Chondrocyte (in vitro differentiated cells): ENCODE results near the gene COL4A3. TPM values are rescaled to one million over a fixed set of nuclear protein-coding genes. Genes with fewer than 3 reads are reported as not detected.
A peak's percentile ranks its signal among the peaks of the same experiment; 100 is the strongest.

Source experiments
- DNase-seq: peaks from one replicate; pipeline ENCODE4 v3.0.0; 2021; ENCODE audit warnings: mixed read lengths, low spot score
- H3K27ac Mint-ChIP-seq: one replicate; pipeline ENCODE4 v1.8.0; 2021; ENCODE audit warnings: mild to moderate bottlenecking, moderate library complexity, mixed read lengths; ENCODE audit not compliant: unreplicated experiment
- H3K27me3 Mint-ChIP-seq: 2 replicates; pipeline ENCODE4 v1.8.0; 2021; ENCODE audit warnings: low read depth, mixed read lengths
- H3K36me3 Mint-ChIP-seq: 2 replicates; pipeline ENCODE4 v1.8.0; 2021; ENCODE audit warnings: low read depth, mixed read lengths
- H3K4me1 Mint-ChIP-seq: 2 replicates; pipeline ENCODE4 v1.8.0; 2021; ENCODE audit warnings: low read depth, mild to moderate bottlenecking, mixed read lengths
- H3K4me3 Mint-ChIP-seq: one replicate; pipeline ENCODE4 v1.8.0; 2021; ENCODE audit warnings: mild to moderate bottlenecking, moderate library complexity, mixed read lengths; ENCODE audit not compliant: unreplicated experiment
- H3K9me3 Mint-ChIP-seq: 2 replicates; pipeline ENCODE4 v1.8.0; 2021; ENCODE audit warnings: low read depth, mixed read lengths
- total RNA-seq: library from RNA; stranded (reverse); gene quantifications from 3 replicates; pipeline ENCODE4 v1.2.1, GENCODE V29; 2021
- TF ChIP-seq, protein P1 (sequence below): fragments of 200-600 bp; sonication (generic); IDR thresholded peaks from 2 replicates; pipeline ENCODE4 v1.5.0; 2021; ENCODE audit warnings: antibody characterized with exemption, mild to moderate bottlenecking, moderate library complexity

The COL4A3 gene
- total RNA-seq, 1 donor from 2014 or later, result 1.2 TPM

GRCh38 chr2:227182765-227183164 is 18.3 kb downstream of the COL4A3 start:
- H3K27me3 Mint-ChIP-seq, result no peaks in the 10 kb centered on the region
- H3K27ac Mint-ChIP-seq, result no peak overlapping the region
- H3K4me1 Mint-ChIP-seq, result peaks cover 24% of the 10 kb centered on the region
- H3K4me3 Mint-ChIP-seq, result no peak overlapping the region
- H3K9me3 Mint-ChIP-seq, result peaks cover 2% of the 10 kb centered on the region
- DNase-seq, result no peak
- TF ChIP-seq, protein P1, sequence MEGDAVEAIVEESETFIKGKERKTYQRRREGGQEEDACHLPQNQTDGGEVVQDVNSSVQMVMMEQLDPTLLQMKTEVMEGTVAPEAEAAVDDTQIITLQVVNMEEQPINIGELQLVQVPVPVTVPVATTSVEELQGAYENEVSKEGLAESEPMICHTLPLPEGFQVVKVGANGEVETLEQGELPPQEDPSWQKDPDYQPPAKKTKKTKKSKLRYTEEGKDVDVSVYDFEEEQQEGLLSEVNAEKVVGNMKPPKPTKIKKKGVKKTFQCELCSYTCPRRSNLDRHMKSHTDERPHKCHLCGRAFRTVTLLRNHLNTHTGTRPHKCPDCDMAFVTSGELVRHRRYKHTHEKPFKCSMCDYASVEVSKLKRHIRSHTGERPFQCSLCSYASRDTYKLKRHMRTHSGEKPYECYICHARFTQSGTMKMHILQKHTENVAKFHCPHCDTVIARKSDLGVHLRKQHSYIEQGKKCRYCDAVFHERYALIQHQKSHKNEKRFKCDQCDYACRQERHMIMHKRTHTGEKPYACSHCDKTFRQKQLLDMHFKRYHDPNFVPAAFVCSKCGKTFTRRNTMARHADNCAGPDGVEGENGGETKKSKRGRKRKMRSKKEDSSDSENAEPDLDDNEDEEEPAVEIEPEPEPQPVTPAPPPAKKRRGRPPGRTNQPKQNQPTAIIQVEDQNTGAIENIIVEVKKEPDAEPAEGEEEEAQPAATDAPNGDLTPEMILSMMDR, result no peak
- no peaks in the 10 kb centered on the region for H3K36me3 Mint-ChIP-seq

GRCh38 chr2:227183657-227184367 is 19.4 kb downstream of the COL4A3 start:
- no peaks in the 10 kb centered on the region for H3K36me3 Mint-ChIP-seq
- TF ChIP-seq, protein P1, result no peak
- H3K4me3 Mint-ChIP-seq, result no peak overlapping the region
- peaks cover 35% of the 10 kb centered on the region for H3K4me1 Mint-ChIP-seq
- peaks cover 2% of the 10 kb centered on the region for H3K9me3 Mint-ChIP-seq
- no peak for DNase-seq
- H3K27ac Mint-ChIP-seq, result no peak overlapping the region
- H3K27me3 Mint-ChIP-seq, result no peaks in the 10 kb centered on the region

GRCh38 chr2:227185615-227186232 is 21.3 kb downstream of the COL4A3 start:
- TF ChIP-seq, protein P1, result no peak
- Mint-ChIP-seq H3K36me3 (no peaks in the 10 kb centered on the region), H3K9me3 (peaks cover 2% of the 10 kb centered on the region), H3K27ac (no peak overlapping the region), H3K27me3 (no peaks in the 10 kb centered on the region), H3K4me3 (no peak overlapping the region), H3K4me1 (peaks cover 37% of the 10 kb centered on the region)
- no peak for DNase-seq

- peaks cover 39% of the 10 kb centered on the region for H3K4me1 Mint-ChIP-seq
- no peaks in the 10 kb centered on the region for H3K27me3 Mint-ChIP-seq
- H3K4me3 Mint-ChIP-seq, result no peak overlapping the region
- no peak overlapping the region for H3K27ac Mint-ChIP-seq
- TF ChIP-seq, protein P1, result no peak
- H3K9me3 Mint-ChIP-seq, result peaks cover 2% of the 10 kb centered on the region
- no peaks in the 10 kb centered on the region for H3K36me3 Mint-ChIP-seq
- DNase-seq, result no peak
These were observed 22.3 kb downstream of the COL4A3 start for GRCh38 chr2:227186751-227187150.

GRCh38 chr2:227188292-227188691 is 23.9 kb downstream of the COL4A3 start:
- Mint-ChIP-seq H3K27me3 (no peaks in the 10 kb centered on the region), H3K9me3 (peaks cover 2% of the 10 kb centered on the region), H3K4me3 (peak overlapping the region; percentile 18), H3K27ac (peak overlapping the region; percentile 70), H3K36me3 (no peaks in the 10 kb centered on the region), H3K4me1 (peaks cover 39% of the 10 kb centered on the region)
- DNase-seq, result no peak
- TF ChIP-seq, protein P1, result no peak
